ENCODE data around the gene WDR74. TPM values are rescaled to one million over a fixed set of nuclear protein-coding genes. Genes with fewer than 3 reads are reported as not detected.

The WDR74 gene
- total RNA-seq, 6 experiments from 2014 or later, result 17.6 to 30.6 (median 24.3) TPM

- TF ChIP-seq CTCF (IDR thresholded peaks at IDR 0.05), result no peak
- no peak for TF ChIP-seq POLR2A (IDR thresholded peaks at IDR 0.05)
- no peak overlapping the region for H3K4me3 ChIP-seq
- no peak overlapping the region for H3K27ac ChIP-seq
These were observed 44.3 kb upstream of the WDR74 start for GRCh38 chr11:62883673-62884072.

GRCh38 chr11:62882788-62883501, 43.6 kb upstream of the WDR74 start:
- DNase-seq (no peak), ATAC-seq (no peak)
- H3K9me3 ChIP-seq, result no peaks in the 10 kb centered on the region
- WGBS (ENCODE audit: insufficient coverage, low coverage, low lambda C conversion rate, missing lambda C conversion rate), result 31% methylated on average over 5 of the region's 5 CpGs
- H3K27me3 ChIP-seq, result no peaks in the 10 kb centered on the region
- TF ChIP-seq POLR2A (IDR thresholded peaks at IDR 0.05), result no peak
- TF ChIP-seq CTCF (IDR thresholded peaks at IDR 0.05), result no peak
- H3K4me3 ChIP-seq, result peak overlapping the region in 2 of 3 donors; percentile 96 to 98
- intact Hi-C loops (cut with DNase I), result no loop called here
- peaks cover 3 to 56% (median 31%) of the 10 kb centered on the region in 4 donors for H3K36me3 ChIP-seq
- H3K27ac ChIP-seq, result peak overlapping the region in 2 of 3 donors; percentile 12 to 93
- H3K4me1 ChIP-seq, result peaks cover 0 to 30% (median 11%) of the 10 kb centered on the region in 4 donors

More at GRCh38 chr11:62883673-62884072, 44.3 kb upstream of the WDR74 start:
- intact Hi-C loops (cut with DNase I), result no loop called here
- H3K27me3 ChIP-seq, result no peaks in the 10 kb centered on the region
- no peak for ATAC-seq
- no peak for DNase-seq
- peaks cover 0 to 30% (median 11%) of the 10 kb centered on the region in 4 donors for H3K4me1 ChIP-seq
- 83% methylated on average over 2 of the region's 3 CpGs for WGBS (ENCODE audit: insufficient coverage, low coverage, low lambda C conversion rate, missing lambda C conversion rate)
- H3K9me3 ChIP-seq, result no peaks in the 10 kb centered on the region
- peaks cover 9 to 63% (median 38%) of the 10 kb centered on the region in 4 donors for H3K36me3 ChIP-seq

- ATAC-seq, result no peak
- Histone ChIP-seq H3K4me3 (peak overlapping the region; percentile 96 to 100 (median 98)), H3K4me1 (peaks cover 0 to 32% (median 11%) of the 10 kb centered on the region in 4 donors), H3K27me3 (no peaks in the 10 kb centered on the region), H3K36me3 (peaks cover 0 to 50% (median 28%) of the 10 kb centered on the region in 4 donors), H3K9me3 (no peaks in the 10 kb centered on the region), H3K27ac (peak overlapping the region in 2 of 3 donors; percentile 12 to 93)
- 60% methylated on average over 4 of the region's 6 CpGs for WGBS (ENCODE audit: insufficient coverage, low coverage, low lambda C conversion rate, missing lambda C conversion rate)
- DNase-seq, result no peak
- intact Hi-C loops (cut with DNase I), result no loop called here
- TF ChIP-seq CTCF (IDR thresholded peaks at IDR 0.05), result no peak
- no peak for TF ChIP-seq POLR2A (IDR thresholded peaks at IDR 0.05)
These were observed 43.0 kb upstream of the WDR74 start for GRCh38 chr11:62882431-62882749.

- peak; percentile 82 to 93 (median 90) for DNase-seq
- no peaks in the 10 kb centered on the region for H3K27me3 ChIP-seq
- TF ChIP-seq POLR2A (IDR thresholded peaks at IDR 0.05) (no peak), CTCF (IDR thresholded peaks at IDR 0.05) (no peak)
- peaks cover 0 to 37% (median 14%) of the 10 kb centered on the region in 4 donors for H3K4me1 ChIP-seq
- peak; percentile 47 to 60 (median 50) for ATAC-seq
- H3K27ac ChIP-seq, result peak overlapping the region; percentile 93 to 99 (median 93)
- peak overlapping the region; percentile 96 to 100 (median 98) for H3K4me3 ChIP-seq
- no peaks in the 10 kb centered on the region for H3K9me3 ChIP-seq
- peaks cover 0 to 44% (median 22%) of the 10 kb centered on the region in 4 donors for H3K36me3 ChIP-seq
- WGBS (ENCODE audit: insufficient coverage, low coverage, low lambda C conversion rate, missing lambda C conversion rate), result 6% methylated on average over 18 of the region's 21 CpGs
- intact Hi-C loops (cut with DNase I), result no loop called here
These were observed 42.4 kb upstream of the WDR74 start for GRCh38 chr11:62881579-62882430.
